Endothelial cell of umbilical vein (primary cell): ENCODE data around the gene SRSF6. TPM values are rescaled to one million over a fixed set of nuclear protein-coding genes. Genes with fewer than 3 reads are reported as not detected.

Experiments
- BruUV-seq: library from RNA; stranded (reverse); fragments of 400-500 nt; replicated peaks from 2 replicates; lab custom pipeline; 2021; lab: Mats Ljungman, UMichigan
- CTCF ChIA-PET: fragments of 300-600, 350-600 bp; sonication (Branson Sonifier 250); formaldehyde crosslinking; loops from one replicate; lab custom pipeline; 2021; ENCODE audit warnings: antibody characterized with exemption, inconsistent platforms; lab: Charles Lee
- POLR2A ChIA-PET: fragments of 300-600, 350-600 bp; sonication (Branson Sonifier 250); formaldehyde crosslinking; loops from one replicate; lab custom pipeline; 2021; ENCODE audit warnings: antibody characterized with exemption, inconsistent platforms; lab: Charles Lee
- DNase-seq: peaks from one replicate; pipeline ENCODE4 v3.0.0-alpha.2; 2011; ENCODE audit warnings: low read depth, low spot score
- FAIRE-seq: peaks from 2 replicates; lab custom pipeline; 2011; peaks lifted over from hg19 to GRCh38; lab: Jason Lieb, UNC
- H2AFZ ChIP-seq: 2 replicates; pipeline ENCODE4 v1.6.0; 2012; ENCODE audit warnings: low read depth, low read length, control low read depth, inconsistent platforms
- H3K27ac ChIP-seq: 2 replicates; pipeline ENCODE4 v1.5.1; 2011; ENCODE audit warnings: low read depth, mild to moderate bottlenecking, control low read depth, low read length, moderate library complexity; ENCODE audit not compliant: insufficient read depth
- H3K27me3 ChIP-seq, 2 experiments: 2 replicates each; pipeline versions ENCODE4 v1.6.0 to v1.6.1; 2011; ENCODE audit warnings: low read length in 2 of 2, mixed read lengths in 1 of 2; ENCODE audit not compliant: control insufficient read depth in 2 of 2, insufficient read depth in 2 of 2
- H3K36me3 ChIP-seq, 2 experiments: 2 replicates in 1 of 2; 3 replicates in 1 of 2; pipeline ENCODE4 v1.5.1; 2011; ENCODE audit warnings: low read length in 2 of 2, mild to moderate bottlenecking in 1 of 2, moderate library complexity in 1 of 2; ENCODE audit not compliant: control insufficient read depth in 2 of 2, insufficient read depth in 2 of 2; ENCODE audit errors: extremely low read depth in 1 of 2
- H3K4me1 ChIP-seq: 3 replicates; pipeline ENCODE4 v1.5.1; 2011; ENCODE audit warnings: mild to moderate bottlenecking, low read length; ENCODE audit not compliant: control insufficient read depth, insufficient read depth; ENCODE audit errors: extremely low read depth
- H3K4me2 ChIP-seq: 2 replicates; pipeline ENCODE4 v1.6.1; 2011; ENCODE audit warnings: low read length, control low read depth, mixed read lengths; ENCODE audit not compliant: insufficient read depth
- H3K4me3 ChIP-seq, 3 experiments: fragments of 200-600 bp in 1 of 3; sonication (generic), shearing (Covaris generic) in 1 of 3; replicated peaks in 1 of 3; 2 replicates each; pipeline ENCODE4 v1.5.1; 2011 to 2016; ENCODE audit warnings: control low read depth in 3 of 3, low read length in 3 of 3, mild to moderate bottlenecking in 2 of 3, inconsistent platforms in 1 of 3, low read depth in 1 of 3, moderate library complexity in 1 of 3; ENCODE audit not compliant: insufficient read depth in 1 of 3
- H3K79me2 ChIP-seq: 2 replicates; pipeline ENCODE4 v1.6.0; 2012; ENCODE audit warnings: low read length, inconsistent platforms; ENCODE audit not compliant: control insufficient read depth, insufficient read depth
- H3K9ac ChIP-seq: replicated peaks from 2 replicates; pipeline ENCODE3; 2011; ENCODE audit warnings: low read length, control low read depth; ENCODE audit not compliant: insufficient read depth; ENCODE audit errors: extremely low read depth
- H3K9me1 ChIP-seq: replicated peaks from 3 replicates; pipeline ENCODE4 v1.6.0; 2011; ENCODE audit warnings: mild to moderate bottlenecking, low read length; ENCODE audit not compliant: control insufficient read depth, insufficient read depth; ENCODE audit errors: extremely low read depth
- H3K9me3 ChIP-seq: replicated peaks from 2 replicates; pipeline ENCODE4 v1.5.1; 2012; ENCODE audit warnings: low read length, inconsistent platforms; ENCODE audit not compliant: control insufficient read depth, insufficient read depth
- H4K20me1 ChIP-seq: replicated peaks from 2 replicates; pipeline ENCODE3; 2011; ENCODE audit warnings: mild to moderate bottlenecking, low read length; ENCODE audit not compliant: control insufficient read depth, insufficient read depth; ENCODE audit errors: extremely low read depth
- EZH2 ChIP-seq: IDR thresholded peaks from 2 replicates; pipeline ENCODE4 v1.6.1; 2012; ENCODE audit warnings: borderline replicate concordance, low read depth, mild to moderate bottlenecking, moderate library complexity, low read length, inconsistent platforms; ENCODE audit not compliant: severe bottlenecking
- GATA2 ChIP-seq: IDR thresholded peaks from 2 replicates; pipeline ENCODE4 v1.7.0; 2011; ENCODE audit warnings: low read depth, mild to moderate bottlenecking, moderate library complexity, mixed read lengths, low read length; ENCODE audit not compliant: insufficient read length, insufficient read depth
- POLR2A ChIP-seq: IDR thresholded peaks from 2 replicates; pipeline ENCODE4 v1.6.1; 2012; ENCODE audit warnings: low read depth, mild to moderate bottlenecking, control low read depth, low read length
- dilution Hi-C: fragments of 300-500 bp; cut with MboI; formaldehyde crosslinking; loops from one replicate; pipeline ENCODE4 v1.15.0; 2019; ENCODE audit warnings: low sequenced_read_pairs; ENCODE audit not compliant: extremely low pct_ligation_motif_present
- intact Hi-C: fragments of 100-400 bp; cut with micrococcal nuclease; formaldehyde crosslinking; loops from one replicate; pipeline ENCODE4 v1.10.0; 2022
- polyA plus RNA-seq, 4 experiments: library from polyadenylated mRNA; depleted of rRNA in 3 of 4; stranded (reverse) in 3 of 4; unstranded in 1 of 4; fragments of >200 nt; gene quantifications; 2 replicates each; pipeline versions ENCODE4 v1.2.1 to v1.2.3, GENCODE V29; 2011 to 2012; ENCODE audit warnings: missing spikeins in 1 of 4
- total RNA-seq: library from RNA; stranded (reverse); gene quantifications from 2 replicates; pipeline ENCODE4 v1.2.3, GENCODE V29; 2021
- TF ChIP-seq, protein P1 (sequence below), 2 donors: IDR thresholded peaks; 1 replicate in 1 of 2; 2 replicates in 1 of 2; pipeline ENCODE4 v1.5.1; 2011; ENCODE audit warnings: low read length in 2 of 2, mild to moderate bottlenecking in 2 of 2, moderate library complexity in 2 of 2, control low read depth in 1 of 2, inconsistent platforms in 1 of 2, low read depth in 1 of 2; ENCODE audit not compliant: insufficient read depth in 1 of 2; ENCODE audit errors: extremely low read depth in 1 of 2

Gene SRSF6
- total and polyA plus RNA-seq, 2 donors (not counting 3 experiments of a cell fraction or from before 2014, with no cell fraction given): 61.9 to 157 TPM

DNA sequence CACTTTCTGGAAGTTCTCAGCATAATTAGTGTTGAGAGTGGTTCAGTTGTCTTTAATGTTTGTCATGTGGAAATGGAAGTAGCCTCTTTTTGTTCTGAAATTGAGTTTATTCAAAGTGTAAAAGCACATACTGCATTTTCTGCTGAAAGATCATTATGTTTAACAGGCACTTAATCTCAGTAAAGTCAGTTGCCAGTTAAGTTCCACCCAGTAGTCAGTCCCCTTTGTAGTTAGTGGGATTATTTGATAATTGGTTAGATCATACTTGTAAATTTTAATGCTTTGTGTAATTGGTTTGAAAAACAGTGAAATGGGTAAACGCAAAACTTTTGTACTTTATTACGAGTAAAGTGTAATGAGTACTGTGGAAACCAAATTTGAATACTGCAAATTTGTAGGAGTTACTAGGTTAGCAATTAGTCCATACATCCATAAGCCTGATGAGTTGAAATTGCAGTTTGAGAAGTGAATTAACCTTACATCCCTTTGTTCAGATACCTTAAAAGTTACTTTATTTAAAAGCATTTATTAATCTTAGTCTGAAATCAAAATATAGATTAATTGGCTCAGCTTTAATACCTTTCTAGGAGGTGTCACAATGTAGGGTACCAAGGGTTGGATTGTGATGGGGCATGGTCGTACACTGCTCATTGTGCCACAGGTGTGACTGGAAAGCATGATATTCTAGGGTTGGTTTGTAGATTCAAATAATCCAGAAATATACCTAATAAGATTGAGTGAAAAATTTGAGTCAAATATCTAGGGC is 4.4 kb downstream of the SRSF6 start:
- peaks cover 13% of the 10 kb centered on the region for H3K4me1 ChIP-seq
- BruUV-seq: no TSS peak
- no peak overlapping the region for H3K4me2 ChIP-seq
- H3K9ac ChIP-seq: no peak overlapping the region
- TF ChIP-seq GATA2: no peak
- TF ChIP-seq, protein P1, sequence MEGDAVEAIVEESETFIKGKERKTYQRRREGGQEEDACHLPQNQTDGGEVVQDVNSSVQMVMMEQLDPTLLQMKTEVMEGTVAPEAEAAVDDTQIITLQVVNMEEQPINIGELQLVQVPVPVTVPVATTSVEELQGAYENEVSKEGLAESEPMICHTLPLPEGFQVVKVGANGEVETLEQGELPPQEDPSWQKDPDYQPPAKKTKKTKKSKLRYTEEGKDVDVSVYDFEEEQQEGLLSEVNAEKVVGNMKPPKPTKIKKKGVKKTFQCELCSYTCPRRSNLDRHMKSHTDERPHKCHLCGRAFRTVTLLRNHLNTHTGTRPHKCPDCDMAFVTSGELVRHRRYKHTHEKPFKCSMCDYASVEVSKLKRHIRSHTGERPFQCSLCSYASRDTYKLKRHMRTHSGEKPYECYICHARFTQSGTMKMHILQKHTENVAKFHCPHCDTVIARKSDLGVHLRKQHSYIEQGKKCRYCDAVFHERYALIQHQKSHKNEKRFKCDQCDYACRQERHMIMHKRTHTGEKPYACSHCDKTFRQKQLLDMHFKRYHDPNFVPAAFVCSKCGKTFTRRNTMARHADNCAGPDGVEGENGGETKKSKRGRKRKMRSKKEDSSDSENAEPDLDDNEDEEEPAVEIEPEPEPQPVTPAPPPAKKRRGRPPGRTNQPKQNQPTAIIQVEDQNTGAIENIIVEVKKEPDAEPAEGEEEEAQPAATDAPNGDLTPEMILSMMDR (IDR thresholded peaks at IDR 0.05; ENCODE audit: extremely low read depth in 1 of 2, insufficient read depth in 1 of 2, low read depth in 1 of 2, low read length in 2 of 2): no peak
- no peak for TF ChIP-seq POLR2A
- TF ChIP-seq EZH2: no peak
- no peaks in the 10 kb centered on the region for H3K27me3 ChIP-seq
- H3K79me2 ChIP-seq: peaks cover 43% of the 10 kb centered on the region
- peaks cover 26 to 54% of the 10 kb centered on the region in 2 experiments for H3K36me3 ChIP-seq
- dilution Hi-C loops: no loop called here
- no peak for DNase-seq
- no peak overlapping the region for H3K4me3 ChIP-seq
- CTCF ChIA-PET: no interaction called here
- H3K27ac ChIP-seq: no peak overlapping the region
- no peak overlapping the region for H2AFZ ChIP-seq
- H3K9me3 ChIP-seq: no peaks in the 10 kb centered on the region
- FAIRE-seq: no peak
- intact Hi-C loops: no loop called here
- POLR2A ChIA-PET: no interaction called here
- H3K9me1 ChIP-seq: no peaks in the 10 kb centered on the region
- H4K20me1 ChIP-seq: peaks cover 29% of the 10 kb centered on the region
